NCI-H1930 (cell line): Measurements from ENCODE around the gene NR2C2.

ENCODE experiments used
- DNase-seq, 2 experiments: peaks; one replicate each; lab custom pipeline; 2025; lab: John Stamatoyannopoulos, UW

The NR2C2 gene

GRCh38 chr3:14921811-14922705 is 25.3 kb upstream of the NR2C2 start:
- DNase-seq = no peak

GRCh38 chr3:14922863-14923262 is 24.5 kb upstream of the NR2C2 start:
- DNase-seq = no peak

- no peak for DNase-seq
Observed at GRCh38 chr3:14923476-14923875, 23.9 kb upstream of the NR2C2 start.

- no peak for DNase-seq
Observed at GRCh38 chr3:14925729-14926591, 21.4 kb upstream of the NR2C2 start.

GRCh38 chr3:14926592-14926991 is 20.8 kb upstream of the NR2C2 start:
- DNase-seq = no peak

- DNase-seq = no peak
Observed at GRCh38 chr3:14927308-14927707, 20.1 kb upstream of the NR2C2 start.

GRCh38 chr3:14929310-14930074 is 17.9 kb upstream of the NR2C2 start:
- DNase-seq = no peak

GRCh38 chr3:14933820-14934425 is 13.5 kb upstream of the NR2C2 start:
- DNase-seq = no peak

- no peak for DNase-seq
Observed at GRCh38 chr3:14935592-14936345, 11.6 kb upstream of the NR2C2 start.

- DNase-seq = no peak
Observed at GRCh38 chr3:14938954-14939353, 8.4 kb upstream of the NR2C2 start.

GRCh38 chr3:14941871-14942270 is 5.5 kb upstream of the NR2C2 start:
- no peak for DNase-seq

- DNase-seq = no peak
Observed at GRCh38 chr3:14943042-14943441, 4.3 kb upstream of the NR2C2 start.

- DNase-seq = no peak
Observed at GRCh38 chr3:14946236-14946635, 1.1 kb upstream of the NR2C2 start.

GRCh38 chr3:14946739-14947099 is 664 bp upstream of the NR2C2 start:
- no peak for DNase-seq

- DNase-seq = peak; percentile 86 to 89
Observed at GRCh38 chr3:14947886-14948608, 664 bp downstream of the NR2C2 start.

GRCh38 chr3:14948609-14949038 is 1.2 kb downstream of the NR2C2 start:
- no peak for DNase-seq

- no peak for DNase-seq
Observed at GRCh38 chr3:14949126-14949525, 1.7 kb downstream of the NR2C2 start.

- no peak for DNase-seq
Observed at GRCh38 chr3:14950274-14950673, 2.9 kb downstream of the NR2C2 start.

- DNase-seq = no peak
Observed at GRCh38 chr3:14957153-14957552, 9.8 kb downstream of the NR2C2 start.

GRCh38 chr3:14957925-14958324 is 10.5 kb downstream of the NR2C2 start:
- DNase-seq = no peak
